ENCODE data around the gene ABCB6.

DNA sequence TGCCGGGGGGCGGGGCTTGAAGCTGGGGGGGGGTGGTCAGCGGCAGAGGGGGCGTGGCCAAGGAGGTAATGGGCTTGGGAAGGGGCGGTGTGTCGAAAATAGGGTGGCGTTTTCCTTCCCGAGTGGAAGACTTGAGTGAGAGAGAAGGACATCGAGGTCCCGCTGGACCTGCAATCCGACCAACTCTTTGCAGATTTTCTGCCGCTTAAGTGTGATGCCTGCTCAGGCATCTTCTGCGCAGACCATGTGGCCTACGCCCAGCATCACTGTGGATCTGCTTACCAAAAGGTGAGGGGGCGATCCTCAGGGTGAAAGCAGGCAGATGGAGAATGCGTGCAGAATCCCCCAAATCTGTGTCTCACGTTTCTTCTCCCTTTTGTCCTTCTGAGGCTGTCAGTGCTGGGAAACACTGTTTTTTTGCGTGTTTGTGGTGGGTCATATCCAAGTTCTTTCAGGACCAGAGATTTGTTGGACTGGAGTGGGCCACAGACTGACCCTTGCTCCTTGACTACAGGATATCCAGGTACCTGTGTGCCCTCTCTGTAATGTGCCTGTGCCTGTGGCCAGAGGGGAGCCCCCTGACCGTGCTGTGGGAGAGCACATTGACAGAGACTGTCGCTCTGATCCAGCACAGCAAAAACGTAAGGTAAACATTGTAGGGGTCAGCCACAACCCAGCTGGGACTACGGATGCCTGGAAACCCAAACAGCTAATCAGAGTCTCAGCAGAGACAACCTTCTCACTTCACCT, 11.4 kb downstream of the ABCB6 start:
- TF ChIP-seq GATA3 (IDR thresholded peaks at IDR 0.05; ENCODE audit: low read depth, low read length) (no peak), GATA2 (IDR thresholded peaks at IDR 0.05; ENCODE audit: low read depth, low read length) (no peak)
